PFSK-1 (cell line): ENCODE results near the gene KLHL36.

Experiments
- FOXP2 ChIP-seq: optimal IDR thresholded peaks from 2 replicates; pipeline ENCODE3; 2011; ENCODE audit warnings: borderline replicate concordance, control low read depth, inconsistent platforms; ENCODE audit not compliant: insufficient read depth; ENCODE audit errors: extremely low read length, extremely low read depth
- POLR2AphosphoS5 ChIP-seq: IDR thresholded peaks from 2 replicates; pipeline ENCODE4 v1.6.1; 2012; ENCODE audit warnings: low read depth, mild to moderate bottlenecking, control low read depth, low read length, moderate library complexity
- SIN3A ChIP-seq: IDR thresholded peaks from 2 replicates; pipeline ENCODE4 v1.6.1; 2012; ENCODE audit warnings: mild to moderate bottlenecking, low read length, moderate library complexity, borderline replicate concordance; ENCODE audit not compliant: insufficient read depth
- TAF1 ChIP-seq: IDR thresholded peaks from 2 replicates; pipeline ENCODE4 v1.6.1; 2012; ENCODE audit warnings: low read length, control low read depth, borderline replicate concordance; ENCODE audit not compliant: insufficient read depth
- TF ChIP-seq, protein P1 (sequence below), 2 experiments: IDR thresholded peaks; 2 replicates each; pipeline versions ENCODE4 v1.6.1 to v1.8.0; 2011 to 2012; ENCODE audit warnings: low read depth in 2 of 2, low read length in 2 of 2, control low read depth in 1 of 2, inconsistent platforms in 1 of 2, mild to moderate bottlenecking in 1 of 2, moderate library complexity in 1 of 2; ENCODE audit not compliant: insufficient read depth in 1 of 2

KLHL36 gene

DNA sequence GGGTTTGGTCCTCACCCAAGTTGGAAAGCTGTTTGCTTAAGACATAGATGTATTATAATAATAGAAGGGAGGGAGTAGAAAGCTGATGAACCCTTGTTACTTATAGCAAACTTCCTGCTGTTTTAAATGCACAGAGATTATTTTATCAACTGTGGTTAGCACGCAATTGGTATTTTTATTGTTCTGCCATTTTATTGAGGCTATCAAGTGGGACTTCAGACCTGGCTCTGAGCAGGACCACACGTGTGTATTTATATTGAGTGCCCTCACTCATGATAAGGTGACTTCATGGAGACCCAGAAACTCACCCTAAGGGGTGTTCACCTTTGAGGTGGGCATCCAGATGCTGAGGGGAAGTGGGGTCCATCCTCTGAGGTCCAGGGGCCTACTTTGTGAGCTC is 17.0 kb downstream of the KLHL36 start:
- TF ChIP-seq POLR2AphosphoS5 (no peak), FOXP2 (no peak), TAF1 (no peak), SIN3A (no peak)
- TF ChIP-seq, protein P1, sequence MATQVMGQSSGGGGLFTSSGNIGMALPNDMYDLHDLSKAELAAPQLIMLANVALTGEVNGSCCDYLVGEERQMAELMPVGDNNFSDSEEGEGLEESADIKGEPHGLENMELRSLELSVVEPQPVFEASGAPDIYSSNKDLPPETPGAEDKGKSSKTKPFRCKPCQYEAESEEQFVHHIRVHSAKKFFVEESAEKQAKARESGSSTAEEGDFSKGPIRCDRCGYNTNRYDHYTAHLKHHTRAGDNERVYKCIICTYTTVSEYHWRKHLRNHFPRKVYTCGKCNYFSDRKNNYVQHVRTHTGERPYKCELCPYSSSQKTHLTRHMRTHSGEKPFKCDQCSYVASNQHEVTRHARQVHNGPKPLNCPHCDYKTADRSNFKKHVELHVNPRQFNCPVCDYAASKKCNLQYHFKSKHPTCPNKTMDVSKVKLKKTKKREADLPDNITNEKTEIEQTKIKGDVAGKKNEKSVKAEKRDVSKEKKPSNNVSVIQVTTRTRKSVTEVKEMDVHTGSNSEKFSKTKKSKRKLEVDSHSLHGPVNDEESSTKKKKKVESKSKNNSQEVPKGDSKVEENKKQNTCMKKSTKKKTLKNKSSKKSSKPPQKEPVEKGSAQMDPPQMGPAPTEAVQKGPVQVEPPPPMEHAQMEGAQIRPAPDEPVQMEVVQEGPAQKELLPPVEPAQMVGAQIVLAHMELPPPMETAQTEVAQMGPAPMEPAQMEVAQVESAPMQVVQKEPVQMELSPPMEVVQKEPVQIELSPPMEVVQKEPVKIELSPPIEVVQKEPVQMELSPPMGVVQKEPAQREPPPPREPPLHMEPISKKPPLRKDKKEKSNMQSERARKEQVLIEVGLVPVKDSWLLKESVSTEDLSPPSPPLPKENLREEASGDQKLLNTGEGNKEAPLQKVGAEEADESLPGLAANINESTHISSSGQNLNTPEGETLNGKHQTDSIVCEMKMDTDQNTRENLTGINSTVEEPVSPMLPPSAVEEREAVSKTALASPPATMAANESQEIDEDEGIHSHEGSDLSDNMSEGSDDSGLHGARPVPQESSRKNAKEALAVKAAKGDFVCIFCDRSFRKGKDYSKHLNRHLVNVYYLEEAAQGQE (IDR thresholded peaks at IDR 0.05; ENCODE audit: insufficient read depth in 1 of 2, low read depth in 2 of 2, low read length in 2 of 2): no peak

DNA sequence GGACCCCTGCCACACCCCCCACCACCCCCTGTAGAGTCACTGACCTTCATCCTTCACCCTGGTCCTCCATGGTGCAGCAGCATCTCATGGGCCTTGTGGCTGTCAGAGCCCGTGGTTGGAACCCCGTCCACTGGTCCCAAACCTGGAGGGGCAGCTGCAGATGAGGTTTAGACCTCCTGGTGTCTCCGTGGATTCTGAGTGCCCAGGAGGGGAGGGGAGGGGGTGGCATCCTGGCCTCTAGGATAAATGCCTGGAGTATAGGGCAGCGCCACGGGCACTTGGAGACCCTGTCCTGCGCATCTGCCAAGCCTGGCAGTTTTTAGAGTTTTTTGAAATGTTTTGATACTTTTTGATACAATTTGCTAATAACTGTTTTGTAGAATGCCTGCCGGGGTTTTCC is 17.5 kb downstream of the KLHL36 start:
- TF ChIP-seq SIN3A: no peak
- no peak for TF ChIP-seq TAF1
- TF ChIP-seq FOXP2: no peak
- TF ChIP-seq POLR2AphosphoS5: no peak
- TF ChIP-seq, protein P1 (IDR thresholded peaks at IDR 0.05; ENCODE audit: insufficient read depth in 1 of 2, low read depth in 2 of 2, low read length in 2 of 2): no peak

DNA sequence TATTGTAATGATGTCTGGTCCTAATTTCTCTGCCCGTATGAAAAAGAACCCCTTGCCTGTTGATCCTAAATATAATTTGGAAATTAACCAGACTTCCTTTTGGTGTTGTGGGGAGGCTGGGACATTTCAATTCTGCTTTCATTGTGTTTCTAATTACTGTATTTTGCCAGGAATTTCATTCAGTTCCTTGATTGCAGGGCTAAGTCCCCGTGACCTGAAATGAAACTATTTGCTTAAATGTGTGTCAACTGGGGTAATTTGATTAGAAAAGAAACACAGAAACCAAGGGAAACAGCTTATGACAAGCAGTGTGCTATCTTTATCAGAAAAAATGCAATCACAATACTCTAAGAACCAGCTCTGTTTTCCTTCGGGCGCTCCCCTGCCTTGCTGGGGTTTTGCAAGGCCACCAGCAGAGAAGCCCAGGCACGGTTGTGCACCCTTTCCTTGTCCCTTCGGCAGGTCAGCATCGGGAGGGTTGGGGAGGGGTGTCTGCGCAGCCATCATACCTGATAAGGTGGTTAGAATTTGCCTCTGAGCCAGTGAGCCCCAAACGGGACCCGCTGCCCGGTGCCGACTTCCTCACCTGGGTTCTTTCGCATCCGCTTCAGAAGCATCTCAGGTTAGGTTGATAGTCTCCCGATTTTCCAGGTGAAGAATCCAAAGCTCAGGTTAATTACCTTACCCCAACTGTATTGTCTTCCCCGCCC is 19.4 kb downstream of the KLHL36 start:
- TF ChIP-seq, protein P1 (IDR thresholded peaks at IDR 0.05; ENCODE audit: insufficient read depth in 1 of 2, low read depth in 2 of 2, low read length in 2 of 2): no peak
- TF ChIP-seq FOXP2 (no peak), TAF1 (no peak), POLR2AphosphoS5 (no peak), SIN3A (no peak)

DNA sequence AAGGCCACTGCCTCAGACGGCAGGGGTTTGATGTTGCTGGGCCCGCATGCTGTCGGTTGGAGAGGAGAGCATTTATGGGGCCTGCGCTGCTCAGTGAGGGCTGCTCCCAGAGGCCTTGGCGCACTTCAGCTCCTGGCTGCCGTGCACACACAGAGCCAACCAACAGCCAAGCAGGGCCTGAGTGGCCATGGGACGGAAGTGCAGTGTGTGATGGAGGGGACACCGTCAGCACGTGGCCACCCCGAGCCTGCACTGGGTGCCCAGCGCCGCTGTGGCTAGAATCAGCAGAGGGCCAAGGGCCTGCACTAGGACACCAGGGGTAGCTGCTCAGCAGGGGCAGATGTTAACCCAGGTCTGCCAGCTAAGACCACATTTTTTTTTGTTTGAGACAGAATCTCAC is 21.8 kb downstream of the KLHL36 start:
- TF ChIP-seq, protein P1 (IDR thresholded peaks at IDR 0.05; ENCODE audit: insufficient read depth in 1 of 2, low read depth in 2 of 2, low read length in 2 of 2): no peak
- no peak for TF ChIP-seq POLR2AphosphoS5
- no peak for TF ChIP-seq FOXP2
- TF ChIP-seq SIN3A: no peak
- no peak for TF ChIP-seq TAF1
